Measurements from ENCODE around the gene AMOT.

DNA sequence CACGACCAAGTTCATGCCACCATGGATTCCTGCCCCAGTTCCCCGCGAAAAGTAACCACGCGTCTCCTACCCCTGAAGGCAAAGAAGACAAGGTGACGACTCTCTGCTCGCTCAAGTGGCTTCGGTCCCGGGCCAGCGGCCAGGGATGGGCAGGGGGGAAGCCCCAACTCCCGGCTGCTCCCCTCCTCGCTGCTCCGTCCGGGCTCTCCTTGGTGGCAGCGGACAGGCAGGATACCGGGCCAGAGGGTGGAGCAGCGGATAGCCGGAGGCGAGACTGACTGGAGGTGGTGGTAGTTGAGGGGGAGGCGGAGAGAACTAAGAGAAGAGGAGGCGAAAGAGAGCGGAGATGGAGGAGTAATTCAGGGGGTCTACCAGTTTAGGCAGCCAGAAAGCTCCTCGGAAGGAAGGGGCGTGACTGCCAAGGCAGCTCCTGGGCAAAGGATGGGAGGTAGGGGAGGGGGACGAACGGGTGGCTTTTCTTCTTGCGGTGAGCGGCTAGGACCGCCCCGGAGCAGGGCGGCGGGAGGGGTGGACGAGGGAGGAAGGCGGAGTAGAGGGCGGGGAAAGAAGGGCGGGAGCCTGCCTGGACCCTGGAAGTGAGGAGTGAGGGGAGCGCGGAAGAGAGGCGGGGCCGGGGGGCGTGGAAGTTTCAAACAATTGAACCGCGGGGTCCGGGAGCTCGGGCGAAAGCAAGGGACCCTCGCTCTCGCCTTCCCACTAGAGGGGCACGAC is at the start of gene AMOT:
- TF ChIP-seq, protein P1, sequence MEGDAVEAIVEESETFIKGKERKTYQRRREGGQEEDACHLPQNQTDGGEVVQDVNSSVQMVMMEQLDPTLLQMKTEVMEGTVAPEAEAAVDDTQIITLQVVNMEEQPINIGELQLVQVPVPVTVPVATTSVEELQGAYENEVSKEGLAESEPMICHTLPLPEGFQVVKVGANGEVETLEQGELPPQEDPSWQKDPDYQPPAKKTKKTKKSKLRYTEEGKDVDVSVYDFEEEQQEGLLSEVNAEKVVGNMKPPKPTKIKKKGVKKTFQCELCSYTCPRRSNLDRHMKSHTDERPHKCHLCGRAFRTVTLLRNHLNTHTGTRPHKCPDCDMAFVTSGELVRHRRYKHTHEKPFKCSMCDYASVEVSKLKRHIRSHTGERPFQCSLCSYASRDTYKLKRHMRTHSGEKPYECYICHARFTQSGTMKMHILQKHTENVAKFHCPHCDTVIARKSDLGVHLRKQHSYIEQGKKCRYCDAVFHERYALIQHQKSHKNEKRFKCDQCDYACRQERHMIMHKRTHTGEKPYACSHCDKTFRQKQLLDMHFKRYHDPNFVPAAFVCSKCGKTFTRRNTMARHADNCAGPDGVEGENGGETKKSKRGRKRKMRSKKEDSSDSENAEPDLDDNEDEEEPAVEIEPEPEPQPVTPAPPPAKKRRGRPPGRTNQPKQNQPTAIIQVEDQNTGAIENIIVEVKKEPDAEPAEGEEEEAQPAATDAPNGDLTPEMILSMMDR (IDR thresholded peaks at IDR 0.05), result no peak
- TF ChIP-seq POLR2A (IDR thresholded peaks at IDR 0.05), result peak in 2 of 3 donors; percentile 2 to 54

Measured in body of pancreas (tissue), 4 donors.